Measurements from ENCODE around the gene MAP4K3.
A peak's percentile ranks its signal among the peaks of the same experiment; 100 is the strongest.

- TF ChIP-seq CTCF (IDR thresholded peaks at IDR 0.05; ENCODE audit: insufficient read depth, low read depth, low read length) (peak; percentile 83), EZH2 (IDR thresholded peaks at IDR 0.05; ENCODE audit: insufficient read depth, low read length) (no peak)
Observed at GRCh38 chr2:39227628-39228412, 209.3 kb downstream of the MAP4K3 start.

Data from astrocyte (in vitro differentiated cells and primary cell).